ENCODE results near the gene CMAS. TPM values are rescaled to one million over a fixed set of nuclear protein-coding genes. Genes with fewer than 3 reads are reported as not detected.

Gene CMAS
- total RNA-seq, 1 experiment from 2014 or later: 24.3 TPM

- no peak overlapping the region for H3K4me3 ChIP-seq (ENCODE audit: low read depth in 2 of 2, low read length in 2 of 2)
- no peaks in the 10 kb centered on the region for H3K4me1 ChIP-seq (ENCODE audit: control insufficient read depth, insufficient read depth, low read length)
- BruUV-seq (replicated peaks): no TSS peak
- no peaks in the 10 kb centered on the region for H3K36me3 ChIP-seq (ENCODE audit: control insufficient read depth, insufficient read depth, low read length)
- no peak for ATAC-seq
- CTCF ChIA-PET: no interaction called here
- no peak overlapping the region for H3K27ac ChIP-seq (ENCODE audit: low read length)
- POLR2A ChIA-PET: no interaction called here
- DNase-seq (ENCODE audit: low read depth, low spot score): no peak
- H3K9me3 ChIP-seq (ENCODE audit: control insufficient read depth, insufficient read depth, low read depth, low read length): no peaks in the 10 kb centered on the region
- in situ Hi-C loops (cut with HindIII; ENCODE audit: low pct_unique_long_range_greater_than_20kb, low sequenced_read_pairs) (no loop called here), intact Hi-C loops (cut with micrococcal nuclease; ENCODE audit: unreplicated experiment) (no loop called here)
- H3K27me3 ChIP-seq (ENCODE audit: control insufficient read depth, insufficient read depth, low read length): no peaks in the 10 kb centered on the region
- no peak for TF ChIP-seq POLR2AphosphoS5 (IDR thresholded peaks at IDR 0.05; ENCODE audit: low read depth, low read length)
- TF ChIP-seq SIN3A (IDR thresholded peaks at IDR 0.05; ENCODE audit: borderline replicate concordance, insufficient read depth, low read depth, low read length): no peak
- no peak for TF ChIP-seq REST (IDR thresholded peaks at IDR 0.05; ENCODE audit: insufficient read depth in 1 of 2, low read depth in 2 of 2, low read length in 1 of 2)
- TF ChIP-seq CTCF (IDR thresholded peaks at IDR 0.05): no peak
- TF ChIP-seq TCF7L2 (IDR thresholded peaks at IDR 0.05; ENCODE audit: low read depth, low read length): no peak
Measured at GRCh38 chr12:22008196-22008595, 37.8 kb upstream of the CMAS start.

GRCh38 chr12:22014041-22014782, 31.8 kb upstream of the CMAS start:
- BruUV-seq (replicated peaks): no TSS peak
- Histone ChIP-seq H3K36me3 (ENCODE audit: control insufficient read depth, insufficient read depth, low read length) (no peaks in the 10 kb centered on the region), H3K27me3 (ENCODE audit: control insufficient read depth, insufficient read depth, low read length) (no peaks in the 10 kb centered on the region), H3K9me3 (ENCODE audit: control insufficient read depth, insufficient read depth, low read depth, low read length) (no peaks in the 10 kb centered on the region), H3K4me1 (ENCODE audit: control insufficient read depth, insufficient read depth, low read length) (no peaks in the 10 kb centered on the region), H3K4me3 (ENCODE audit: low read depth in 2 of 2, low read length in 2 of 2) (no peak overlapping the region), H3K27ac (ENCODE audit: low read length) (no peak overlapping the region)
- DNase-seq (ENCODE audit: low read depth, low spot score) (no peak), ATAC-seq (no peak)
- in situ Hi-C loops (cut with HindIII; ENCODE audit: low pct_unique_long_range_greater_than_20kb, low sequenced_read_pairs) (no loop called here), intact Hi-C loops (cut with micrococcal nuclease; ENCODE audit: unreplicated experiment) (no loop called here)
- no peak for TF ChIP-seq POLR2AphosphoS5 (IDR thresholded peaks at IDR 0.05; ENCODE audit: low read depth, low read length)
- no peak for TF ChIP-seq SIN3A (IDR thresholded peaks at IDR 0.05; ENCODE audit: borderline replicate concordance, insufficient read depth, low read depth, low read length)
- no peak for TF ChIP-seq REST (IDR thresholded peaks at IDR 0.05; ENCODE audit: insufficient read depth in 1 of 2, low read depth in 2 of 2, low read length in 1 of 2)
- TF ChIP-seq TCF7L2 (IDR thresholded peaks at IDR 0.05; ENCODE audit: low read depth, low read length): no peak
- TF ChIP-seq CTCF (IDR thresholded peaks at IDR 0.05): no peak
- CTCF ChIA-PET: no interaction called here
- POLR2A ChIA-PET: no interaction called here

Data from Panc1 (cell line).